ENCODE measurements around the gene AKAP6. TPM values are rescaled to one million over a fixed set of nuclear protein-coding genes. Genes with fewer than 3 reads are reported as not detected.

Gene AKAP6
- total and polyA plus RNA-seq, 2 experiments from 2014 or later, result 0.38 to 0.42 TPM

GRCh38 chr14:32358781-32359180 lies 29.7 kb downstream of the AKAP6 start (continued):
- TF ChIP-seq REST (IDR thresholded peaks at IDR 0.05; ENCODE audit: unreplicated experiment), result no peak

GRCh38 chr14:32361674-32362073 lies 32.6 kb downstream of the AKAP6 start:
- Histone ChIP-seq H2AFZ (no peak overlapping the region), H3K27ac (ENCODE audit: low read depth) (no peak overlapping the region), H3F3A (replicated peaks; ENCODE audit: low read depth) (no peaks in the 10 kb centered on the region), H3K79me2 (replicated peaks; ENCODE audit: insufficient read depth) (no peaks in the 10 kb centered on the region), H3K27me3 (ENCODE audit: insufficient read depth) (no peaks in the 10 kb centered on the region), H3K9me2 (ENCODE audit: insufficient read depth) (peaks cover 6% of the 10 kb centered on the region; the same call in 1 of the 2 replicates), H3K4me3 (no peak overlapping the region), H3K4me2 (no peak overlapping the region), H3K4me1 (ENCODE audit: insufficient read depth) (peaks cover 23% of the 10 kb centered on the region), H4K20me1 (replicated peaks; ENCODE audit: insufficient read depth) (no peaks in the 10 kb centered on the region), H3K36me3 (ENCODE audit: insufficient read depth) (no peaks in the 10 kb centered on the region)
- peak; percentile 70 for ATAC-seq
- H3K36me3 Mint-ChIP-seq (ENCODE audit: low read depth), result no peaks in the 10 kb centered on the region
- H3K4me3 Mint-ChIP-seq, result no peak overlapping the region
- H3K9me3 Mint-ChIP-seq, result no peaks in the 10 kb centered on the region
- peaks cover 36% of the 10 kb centered on the region for H3K4me1 Mint-ChIP-seq
- H3K27me3 Mint-ChIP-seq (ENCODE audit: insufficient read depth, low read depth, poor library complexity), result peaks cover 2% of the 10 kb centered on the region
- no peak overlapping the region for H3K27ac Mint-ChIP-seq
- DNase-seq (ENCODE audit: low spot score), result no peak
- no peak for TF ChIP-seq ETS1 (IDR thresholded peaks at IDR 0.05)
- no peak for TF ChIP-seq ZNF462 (CRISPR knock-in tag; IDR thresholded peaks at IDR 0.05)
- no peak for TF ChIP-seq STAT1 (IDR thresholded peaks at IDR 0.05; ENCODE audit: unreplicated experiment)
- TF ChIP-seq POLR2AphosphoS5 (IDR thresholded peaks at IDR 0.05; ENCODE audit: low read depth), result no peak
- no peak for TF ChIP-seq EZH2 (IDR thresholded peaks at IDR 0.05; ENCODE audit: low read depth, unreplicated experiment)
- TF ChIP-seq JUNB (IDR thresholded peaks at IDR 0.05; ENCODE audit: unreplicated experiment), result no peak
- TF ChIP-seq CTCF (conservative IDR thresholded peaks at IDR 0.05; ENCODE audit: low read depth in 2 of 2), result no peak
- TF ChIP-seq ZNF114 (CRISPR knock-in tag; IDR thresholded peaks at IDR 0.05), result no peak
- TF ChIP-seq CREB1 (CRISPR knock-in tag; IDR thresholded peaks at IDR 0.05; ENCODE audit: low read depth), result no peak
- TF ChIP-seq EZH2phosphoT487 (IDR thresholded peaks at IDR 0.05; ENCODE audit: unreplicated experiment), result no peak

Measured in GM23338 (cell line).